CMK (cell line): ENCODE results near the gene DNMT1.
"Not testable (repeated sequence)": the region's sequence is repeated elsewhere in the genome, so short reads cannot be mapped to it uniquely, and the experiment has no call there.

Experiments
- DNase-seq: peaks from one replicate; pipeline ENCODE4 v3.0.0-alpha.2; 2010; ENCODE audit warnings: low read depth

The DNMT1 gene

DNA sequence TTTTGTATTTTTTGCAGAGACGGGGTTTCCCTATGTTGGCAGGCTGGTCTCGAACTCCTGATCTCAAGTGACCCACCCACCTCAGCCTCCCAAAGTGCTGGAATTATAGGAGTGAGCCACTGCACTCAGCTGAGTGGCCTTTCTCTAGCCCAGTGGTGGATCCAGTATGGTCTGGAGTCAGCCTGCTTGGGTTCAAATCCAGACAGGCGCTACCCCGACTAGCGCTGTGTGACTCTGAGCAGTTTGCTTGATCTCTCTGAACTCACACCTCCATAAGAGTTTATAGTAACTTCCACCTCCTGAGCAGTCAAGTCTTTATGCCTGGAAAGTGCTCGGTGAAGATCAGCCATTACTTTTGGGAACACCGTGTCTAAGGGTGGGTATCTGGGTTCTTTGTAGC lies 25.9 kb upstream of the DNMT1 start:
- no peak for DNase-seq

DNA sequence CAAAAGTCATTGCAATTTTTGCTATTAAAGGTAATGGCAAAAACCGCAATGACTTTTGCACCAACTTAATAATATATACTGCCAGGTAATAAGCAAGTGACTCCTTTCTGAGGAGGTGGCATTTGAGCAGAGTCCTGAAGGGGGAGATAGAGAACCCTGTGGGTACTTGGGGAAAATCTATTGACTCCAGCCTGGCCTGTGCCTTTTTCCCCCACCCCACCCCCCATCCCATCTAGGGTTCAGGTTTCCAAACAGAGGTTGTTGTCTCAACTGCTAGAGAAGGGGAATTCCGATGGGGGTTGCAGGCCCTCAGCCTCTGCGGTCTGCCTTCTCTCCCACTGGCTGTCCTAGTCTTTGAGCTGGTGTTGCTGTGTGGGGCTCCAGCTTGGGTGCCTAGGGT lies 24.9 kb upstream of the DNMT1 start:
- no peak for DNase-seq

DNA sequence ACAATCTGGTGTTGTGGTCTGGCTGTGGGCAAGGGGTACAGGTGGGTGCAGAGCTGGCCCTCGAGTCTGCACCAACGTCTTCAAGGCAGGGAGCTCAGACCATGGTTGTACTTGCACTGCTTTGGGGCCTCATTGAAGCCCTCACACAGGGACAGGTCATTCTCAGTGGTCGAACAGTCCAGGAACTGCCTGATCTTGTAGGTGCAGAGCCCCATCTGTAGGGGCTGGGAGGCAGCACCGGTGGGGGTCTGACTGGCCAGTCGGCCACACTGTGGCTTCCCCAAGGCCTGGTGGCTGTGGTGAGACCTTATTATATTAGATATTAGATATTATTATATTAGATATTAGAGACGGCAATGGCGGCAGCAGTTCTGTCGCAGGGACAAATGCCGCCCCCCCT lies 22.3 kb upstream of the DNMT1 start:
- DNase-seq = no peak

DNA sequence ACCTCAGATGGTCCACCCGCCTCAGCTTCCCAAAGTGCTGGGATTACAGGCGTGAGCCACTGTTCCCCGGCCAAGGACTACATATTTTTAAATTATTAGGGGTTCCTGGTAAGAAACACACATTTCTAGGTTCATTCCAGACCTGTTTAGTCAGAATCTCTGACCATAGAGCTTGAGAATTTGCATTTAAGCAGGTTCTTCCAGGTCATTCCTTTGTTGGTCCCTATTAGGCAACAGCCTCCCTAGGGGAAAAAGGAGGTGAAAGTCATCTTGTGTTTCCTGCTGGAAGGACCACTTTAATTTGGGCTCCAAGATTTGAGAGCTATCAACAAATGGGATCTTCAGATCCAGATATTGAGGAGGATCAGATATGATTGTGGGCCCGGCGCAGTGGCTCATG lies 20.0 kb upstream of the DNMT1 start:
- no peak for DNase-seq

GRCh38 chr19:10211691-10212090 lies 16.9 kb upstream of the DNMT1 start:
- no peak for DNase-seq

DNA sequence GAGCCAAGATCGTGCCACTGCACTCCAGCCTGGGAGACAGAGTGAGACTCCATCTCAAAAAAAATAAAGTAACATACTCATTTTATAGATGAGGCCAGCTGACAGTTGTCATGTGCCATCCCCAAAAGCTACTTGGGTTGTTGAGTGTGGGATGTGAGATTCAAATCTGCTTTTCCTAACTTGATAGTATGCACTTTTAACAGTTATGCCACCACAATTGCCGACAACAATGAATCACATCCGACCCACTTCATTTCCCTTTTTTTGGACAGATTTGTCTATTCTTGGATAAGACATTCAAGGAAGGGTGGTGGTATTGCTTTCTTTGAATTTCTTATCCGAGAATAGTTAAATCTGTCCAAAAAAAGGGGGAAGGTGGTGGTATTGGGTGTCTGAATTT lies 16.3 kb upstream of the DNMT1 start:
- DNase-seq = no peak

GRCh38 chr19:10209315-10209714 lies 14.6 kb upstream of the DNMT1 start:
- DNase-seq = no peak

DNA sequence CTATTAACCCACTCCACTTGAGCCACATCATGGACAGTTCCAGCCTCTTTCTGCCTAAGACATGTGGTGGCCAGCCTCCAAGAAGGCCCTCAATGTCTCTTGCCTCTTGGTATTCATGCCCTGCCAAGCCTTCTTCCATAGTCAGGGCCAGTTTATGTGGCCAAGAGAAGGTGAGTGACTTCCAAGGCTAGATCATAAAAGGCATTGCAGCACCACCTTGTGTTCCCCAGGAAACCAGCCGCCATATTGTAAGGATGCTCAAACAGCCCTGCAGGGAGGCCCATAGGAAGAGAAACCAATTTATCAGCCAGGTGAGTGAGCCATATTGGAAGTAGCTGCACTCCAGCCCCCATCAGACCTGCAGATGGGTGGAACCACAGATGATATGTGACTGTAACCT lies 12.3 kb upstream of the DNMT1 start:
- no peak for DNase-seq

DNA sequence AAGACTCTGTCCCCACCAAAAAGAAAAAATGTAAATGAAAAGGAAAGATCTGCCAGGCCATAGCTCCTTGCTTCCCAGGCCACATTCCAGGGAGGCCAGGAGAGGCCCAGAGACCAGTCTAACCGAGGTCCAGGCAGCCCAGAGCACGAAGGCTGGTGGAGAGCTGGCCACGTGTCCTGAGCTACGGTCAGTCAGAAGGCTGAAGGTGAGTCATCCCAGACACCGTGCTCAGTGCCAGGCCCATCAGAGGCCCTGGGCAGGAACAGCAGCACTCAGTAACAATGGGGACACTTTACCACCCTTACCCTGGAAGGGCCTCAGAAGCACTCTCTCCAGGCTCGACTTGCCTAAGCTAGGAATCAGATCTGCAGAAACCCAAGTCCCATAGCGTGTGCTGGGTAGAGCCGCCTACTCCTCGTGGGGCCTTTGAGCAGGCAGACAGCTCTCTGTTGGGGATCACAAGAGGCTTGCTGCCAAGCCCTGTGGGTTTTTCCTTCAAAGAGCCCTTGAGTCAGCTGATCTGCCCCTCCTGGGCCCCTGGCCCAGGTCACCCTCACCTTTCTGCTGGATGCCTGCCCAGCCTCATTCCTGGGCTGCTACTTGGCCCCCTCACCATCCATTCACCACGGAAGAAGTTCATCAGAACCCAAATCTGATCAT lies 11.6 kb upstream of the DNMT1 start:
- no peak for DNase-seq

- DNase-seq = no peak
Measured at GRCh38 chr19:10205636-10206035, 10.9 kb upstream of the DNMT1 start.

- DNase-seq = no peak
Measured at GRCh38 chr19:10203686-10204085, 8.9 kb upstream of the DNMT1 start.

DNA sequence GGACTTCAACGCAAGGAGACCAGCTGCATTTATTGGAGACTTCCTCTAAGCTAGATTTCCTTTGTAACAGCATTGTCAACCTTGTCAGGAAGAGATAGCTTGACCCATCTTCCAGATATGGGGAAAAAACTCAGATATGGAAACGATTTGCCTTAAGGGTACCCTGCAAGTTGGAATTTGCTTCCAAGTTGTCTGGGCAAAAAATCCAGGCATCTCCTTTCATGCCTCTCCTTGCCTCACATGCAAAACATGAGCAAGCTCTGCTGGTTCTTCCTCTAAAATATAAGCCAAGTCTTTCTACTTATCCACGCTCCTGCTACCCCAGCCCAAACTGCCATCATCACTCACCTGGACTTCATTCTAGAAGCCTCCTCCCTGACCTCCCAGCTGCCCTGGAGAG lies 6.4 kb upstream of the DNMT1 start:
- DNase-seq = no peak

DNA sequence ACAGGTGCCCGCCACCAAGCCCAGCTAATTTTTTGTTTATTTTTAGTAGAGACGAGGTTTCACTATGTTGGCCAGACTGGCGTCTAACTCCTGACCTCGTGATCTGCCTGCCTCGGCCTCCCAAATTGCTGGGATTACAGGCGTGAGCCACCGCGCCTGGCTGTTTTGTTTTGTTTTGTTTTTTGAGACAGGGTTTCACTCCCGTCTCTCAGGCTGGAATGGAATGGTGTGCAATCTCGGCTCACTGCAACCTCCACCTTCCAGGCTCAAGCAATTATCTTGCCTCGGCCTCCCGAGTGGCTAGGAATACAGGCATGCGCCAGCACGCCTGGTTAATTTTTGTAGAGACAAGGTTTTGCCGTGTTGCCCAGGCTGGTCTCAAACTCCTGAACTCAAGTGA lies 5.3 kb upstream of the DNMT1 start:
- DNase-seq = not testable (repeated sequence)

GRCh38 chr19:10198889-10199644 lies 4.3 kb upstream of the DNMT1 start:
- not testable (repeated sequence) for DNase-seq

DNA sequence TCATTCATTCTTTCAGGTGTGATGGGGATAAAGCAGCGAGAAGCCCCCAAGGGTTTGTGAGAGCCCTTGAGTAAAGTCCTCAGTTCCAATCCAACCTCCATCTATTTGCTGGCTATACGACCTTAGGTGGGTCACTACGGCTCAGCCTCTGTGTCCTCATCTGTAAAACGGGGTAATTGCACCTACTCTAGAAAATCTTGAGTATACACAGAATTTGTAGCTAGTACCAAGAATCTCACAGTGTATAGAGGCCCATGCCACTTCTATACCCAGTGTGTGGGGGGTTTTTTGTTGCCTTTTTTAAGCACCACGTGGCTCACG lies 406 bp upstream of the DNMT1 start:
- no peak for DNase-seq

DNA sequence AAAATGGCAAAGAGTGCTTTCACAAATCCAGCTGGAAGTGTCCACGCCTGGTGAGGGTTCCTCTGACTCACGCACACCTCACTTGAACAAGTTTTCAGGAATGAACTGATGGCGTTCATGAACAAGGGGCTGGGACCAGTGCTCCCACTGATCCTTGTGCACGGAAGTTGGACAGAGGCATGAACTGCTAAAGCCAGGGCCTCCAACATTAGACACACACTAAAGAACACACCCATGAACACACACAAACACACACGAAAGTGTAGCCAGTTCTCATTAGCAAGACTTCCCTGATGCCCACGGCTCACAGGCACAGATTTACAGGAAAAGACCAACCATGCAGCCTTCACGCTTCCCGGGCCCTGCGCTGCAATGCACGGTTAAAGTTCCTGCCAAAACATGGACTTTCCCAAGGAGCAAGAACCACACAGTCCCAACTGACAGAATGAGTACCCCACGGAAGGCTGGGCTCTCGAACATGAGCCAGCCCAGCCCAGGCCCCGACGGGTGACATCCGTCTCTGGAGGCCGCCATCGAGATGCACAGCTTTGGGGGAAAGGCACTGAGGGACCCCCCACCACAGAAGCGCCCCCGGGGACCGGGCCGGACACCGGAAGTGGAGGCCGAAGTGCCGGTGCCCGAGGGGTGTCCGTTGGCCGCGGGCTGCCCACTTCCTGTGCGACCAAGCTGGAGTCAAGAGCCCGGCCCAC lies 808 bp downstream of the DNMT1 start:
- DNase-seq = no peak

DNA sequence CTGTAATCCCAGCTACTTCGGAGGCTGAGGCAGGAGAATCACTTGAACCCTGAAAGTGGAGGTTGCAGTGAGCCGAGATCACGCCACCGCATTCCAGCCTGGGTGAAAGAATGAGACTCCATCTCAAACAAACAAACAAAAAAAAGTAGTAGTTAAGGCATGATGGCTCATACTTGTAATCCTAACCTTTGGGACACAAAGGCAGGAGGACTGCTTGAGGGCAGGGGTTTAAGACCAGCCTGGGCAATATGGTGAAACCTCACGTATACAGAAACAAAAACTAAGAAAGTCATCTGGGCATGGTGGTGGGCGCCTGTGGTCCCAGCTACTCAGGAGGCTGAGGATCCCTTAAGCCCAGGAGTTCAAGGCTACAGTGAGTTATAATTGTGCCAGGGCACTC lies 1.8 kb downstream of the DNMT1 start:
- DNase-seq = no peak

DNA sequence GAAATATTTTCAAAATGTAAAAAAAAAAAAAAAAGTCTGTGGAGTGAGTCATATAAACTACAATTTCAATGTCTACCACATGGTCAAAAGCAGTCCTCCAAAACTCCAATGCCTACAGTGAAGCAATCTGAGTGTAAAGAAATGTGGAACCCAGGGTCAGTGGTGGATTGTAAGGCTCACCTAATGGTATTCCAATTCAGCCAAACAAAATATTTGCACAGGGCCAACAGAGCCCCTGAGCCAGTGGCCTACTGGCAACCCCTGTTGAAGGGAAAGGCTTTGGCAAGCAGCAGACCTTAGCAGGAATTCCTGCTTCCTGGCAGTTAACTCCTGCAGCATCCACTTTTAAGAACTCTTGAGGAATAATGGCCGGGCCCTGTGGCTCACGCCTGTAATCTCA lies 3.4 kb downstream of the DNMT1 start:
- no peak for DNase-seq

DNA sequence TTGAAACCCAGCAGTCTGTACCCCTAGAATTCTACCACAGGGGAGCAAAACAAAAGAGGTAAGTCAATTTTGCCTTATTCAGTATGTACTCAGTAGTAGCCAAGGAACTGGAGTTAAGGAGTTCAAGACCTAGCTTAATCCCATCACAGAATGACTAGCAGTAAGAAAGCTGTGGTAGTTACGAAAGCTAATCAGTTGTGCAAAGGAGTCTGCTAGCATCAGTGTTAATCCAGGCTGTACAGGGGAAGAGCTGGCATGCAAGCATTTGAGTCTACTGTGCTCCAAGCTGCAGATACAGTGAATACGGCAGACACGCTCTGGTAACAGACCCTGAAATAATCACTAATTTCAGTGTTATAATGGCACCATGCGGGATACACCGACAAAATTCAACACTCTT lies 4.7 kb downstream of the DNMT1 start:
- DNase-seq = no peak

DNA sequence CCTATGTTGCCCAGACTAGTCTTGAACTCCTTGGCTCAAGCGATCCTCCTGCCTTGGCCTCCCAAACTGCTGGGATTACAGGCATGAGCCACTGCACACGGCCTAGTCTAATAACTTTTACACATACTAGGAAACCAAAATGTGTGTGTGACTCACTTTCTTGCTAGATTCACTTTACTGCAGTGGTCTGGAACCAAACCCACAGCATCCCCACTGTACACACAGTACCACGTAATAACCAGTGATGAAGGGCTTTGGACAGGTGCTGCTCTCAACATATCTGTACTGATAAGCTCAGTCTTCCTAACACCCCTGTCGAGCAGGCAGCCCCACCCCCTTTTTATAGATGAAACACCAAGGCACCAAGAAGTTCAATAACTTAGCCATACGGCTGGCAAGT lies 5.1 kb downstream of the DNMT1 start:
- no peak for DNase-seq

GRCh38 chr19:10187315-10187714 lies 7.4 kb downstream of the DNMT1 start:
- no peak for DNase-seq

DNA sequence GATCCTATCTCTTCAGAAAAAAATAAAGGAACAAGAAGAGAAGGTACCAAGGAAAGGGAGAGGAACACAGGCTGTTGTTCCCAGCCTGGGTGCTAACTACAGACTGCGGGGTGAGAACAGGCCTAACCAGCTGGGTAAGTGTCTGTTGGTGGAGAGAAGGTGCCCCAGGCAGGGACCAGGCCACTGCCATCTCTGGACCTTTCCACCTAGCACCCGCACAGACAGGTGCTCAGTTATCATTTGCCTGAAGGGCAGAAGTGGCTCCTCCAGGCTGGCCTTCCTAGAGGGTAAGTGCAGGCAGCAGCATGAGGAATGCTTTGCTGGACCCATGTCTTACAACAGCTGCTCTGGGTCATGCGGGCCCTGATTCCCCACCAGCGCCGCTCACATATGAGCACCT lies 10.1 kb downstream of the DNMT1 start:
- no peak for DNase-seq

DNA sequence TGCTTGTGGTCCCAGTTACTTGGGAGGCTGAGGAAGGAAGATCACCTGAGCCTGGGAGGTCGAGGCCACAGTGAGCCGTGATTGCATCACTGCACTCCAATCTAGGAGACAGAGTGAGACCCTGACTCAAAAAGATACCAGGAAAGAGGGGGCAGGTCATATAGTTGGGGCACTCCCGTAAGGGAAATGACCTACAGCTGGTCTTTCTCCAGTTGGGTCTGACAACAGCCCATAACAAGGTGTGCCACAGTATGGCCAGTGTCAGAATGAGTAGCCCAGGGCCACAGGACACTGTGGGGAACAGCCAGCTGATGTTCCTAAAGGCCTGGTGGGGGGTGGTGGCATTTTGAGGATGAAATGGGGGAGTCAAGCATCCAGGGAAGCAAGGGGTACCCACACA lies 10.8 kb downstream of the DNMT1 start:
- no peak for DNase-seq

GRCh38 chr19:10182847-10183246 lies 11.9 kb downstream of the DNMT1 start:
- DNase-seq = no peak
